Aorta (tissue), 5 donors: Measurements from ENCODE around the gene PNPO. TPM values are rescaled to one million over a fixed set of nuclear protein-coding genes. Genes with fewer than 3 reads are reported as not detected.
"Not testable (repeated sequence)": the region's sequence is repeated elsewhere in the genome, so short reads cannot be mapped to it uniquely, and the experiment has no call there.

Experiments
- ATAC-seq: fragments of 200-7000 bp; cut with Tn5 transposase; one replicate; pipeline ENCODE4 v1.9.1; 2022; ENCODE audit warnings: moderate library complexity; ENCODE audit not compliant: low FRiP score
- DNase-seq, 2 donors: peaks; one replicate each; pipeline ENCODE4 v3.0.0-alpha.2; 2020
- H3K27ac ChIP-seq, 2 donors: one replicate each; pipeline ENCODE4 v1.5.1; 2013; ENCODE audit warnings: low read length in 2 of 2, mild to moderate bottlenecking in 2 of 2, moderate library complexity in 2 of 2, control low read depth in 1 of 2, inconsistent platforms in 1 of 2, low read depth in 1 of 2
- H3K27me3 ChIP-seq, 2 donors: one replicate each; pipeline ENCODE4 v1.6.1; 2013; ENCODE audit warnings: control low read depth in 1 of 2, low read length in 1 of 2, mild to moderate bottlenecking in 1 of 2, moderate library complexity in 1 of 2; ENCODE audit not compliant: insufficient read depth in 2 of 2, control insufficient read depth in 1 of 2
- H3K36me3 ChIP-seq, 2 donors: one replicate each; pipeline ENCODE4 v1.6.1; 2013; ENCODE audit warnings: control low read depth in 1 of 2, low read length in 1 of 2, mild to moderate bottlenecking in 1 of 2; ENCODE audit not compliant: insufficient read depth in 2 of 2, control insufficient read depth in 1 of 2
- H3K4me1 ChIP-seq, 2 donors: one replicate each; pipeline ENCODE4 v1.6.1; 2013; ENCODE audit warnings: low read length in 2 of 2, control low read depth in 1 of 2, mild to moderate bottlenecking in 1 of 2, moderate library complexity in 1 of 2; ENCODE audit not compliant: insufficient read depth in 2 of 2, control insufficient read depth in 1 of 2
- H3K4me3 ChIP-seq, 2 donors: one replicate each; pipeline ENCODE4 v1.5.1; 2013; ENCODE audit warnings: low read length in 2 of 2, control low read depth in 1 of 2, mild to moderate bottlenecking in 1 of 2
- H3K9me3 ChIP-seq: one replicate; pipeline ENCODE4 v1.6.1; 2013; ENCODE audit warnings: mild to moderate bottlenecking, low read length; ENCODE audit not compliant: control insufficient read depth
- WGBS, 2 donors: extraction: QIAGEN DNeasy Blood & Tissue Kit; methylation state at CpG; one replicate each; pipeline ENCODE4 v1.1.7; 2013; 5-methylcytosine and 5-hydroxymethylcytosine counted together
- intact Hi-C, 2 donors: fragments of 100-400 bp; cut with DNase I; formaldehyde crosslinking; loops; one replicate each; pipeline versions ENCODE4 v1.14.2 to v1.15.0; 2022
- polyA plus RNA-seq, 2 donors: library from polyadenylated mRNA; stranded (reverse); fragments of 200-250 nt; gene quantifications; one replicate each; pipeline ENCODE4 v1.2.3, GENCODE V29; 2013
- total RNA-seq, 2 donors: library from RNA; stranded (reverse); fragmentation: NEBNext Ultra II Directional; extraction: Animal tissue kit (Norgen Biotek cat#: 25700); gene quantifications; one replicate each; pipeline ENCODE4 v1.2.1, GENCODE V29; 2021
- donor health status: healthy with polysubstance abuse.
- donor health status: Bipolar disorder and iron deficiency.
- donor health status: DM: no; HTN: no; CAD: no.
- donor health status: DM: no; HTN: no; CAD: no.
- donor health status: DM: yes; HTN: yes; CAD: no.

PNPO gene
- total and polyA plus RNA-seq, 4 donors, result 4.9 to 19.5 (median 10.6) TPM

DNA sequence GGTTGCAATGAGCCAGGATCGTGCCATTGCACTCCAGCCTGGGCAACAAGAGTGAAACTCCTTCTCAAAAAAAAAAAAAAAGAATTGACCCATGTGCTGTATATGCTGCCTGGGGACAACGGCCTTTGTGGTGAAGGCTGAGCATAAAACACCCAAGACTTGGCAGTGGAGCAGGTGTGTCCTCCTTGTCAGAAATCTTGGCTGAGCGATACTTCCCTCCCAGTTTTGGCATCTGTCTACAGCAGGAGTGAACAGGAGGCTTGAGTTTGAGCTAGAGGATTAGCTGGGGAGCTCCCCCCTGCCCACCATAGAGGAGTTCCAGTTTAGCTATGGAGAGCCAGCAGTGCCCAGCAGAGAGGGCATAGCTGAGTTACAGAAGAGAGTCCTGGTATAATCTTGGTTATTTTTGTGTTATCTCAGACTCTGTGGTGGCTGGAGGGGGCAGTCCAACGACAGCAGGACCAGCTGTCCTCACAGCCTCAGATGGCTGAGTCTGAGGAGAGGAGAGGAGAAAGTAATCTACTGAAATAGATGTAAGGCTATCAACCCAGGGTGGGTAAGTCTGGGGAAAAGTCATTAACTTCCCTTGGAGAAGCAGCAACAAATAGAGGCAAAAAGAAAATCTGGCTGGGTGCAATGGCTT, 26.9 kb upstream of the PNPO start:
- ATAC-seq (no peak), DNase-seq (no peak)
- Histone ChIP-seq H3K4me3 (no peak overlapping the region), H3K9me3 (no peaks in the 10 kb centered on the region), H3K27ac (no peak overlapping the region), H3K4me1 (peaks cover 0 to 6% of the 10 kb centered on the region in 2 donors), H3K36me3 (no peaks in the 10 kb centered on the region), H3K27me3 (no peaks in the 10 kb centered on the region)
- WGBS, 2 donors, result 34 to 38% methylated on average over 4 of the region's 4 CpGs
- intact Hi-C loops, result no loop called here

- no peak for DNase-seq
- ATAC-seq, result peak; percentile 50
- Histone ChIP-seq H3K36me3 (no peaks in the 10 kb centered on the region), H3K4me3 (no peak overlapping the region), H3K27me3 (no peaks in the 10 kb centered on the region), H3K4me1 (peaks cover 0 to 3% of the 10 kb centered on the region in 2 donors), H3K9me3 (no peaks in the 10 kb centered on the region), H3K27ac (no peak overlapping the region)
- intact Hi-C loops, result no loop called here
- 50 to 57% methylated on average over 12 of the region's 12 CpGs for WGBS, 2 donors
These were observed 25.5 kb upstream of the PNPO start for GRCh38 chr17:47915776-47916398.

DNA sequence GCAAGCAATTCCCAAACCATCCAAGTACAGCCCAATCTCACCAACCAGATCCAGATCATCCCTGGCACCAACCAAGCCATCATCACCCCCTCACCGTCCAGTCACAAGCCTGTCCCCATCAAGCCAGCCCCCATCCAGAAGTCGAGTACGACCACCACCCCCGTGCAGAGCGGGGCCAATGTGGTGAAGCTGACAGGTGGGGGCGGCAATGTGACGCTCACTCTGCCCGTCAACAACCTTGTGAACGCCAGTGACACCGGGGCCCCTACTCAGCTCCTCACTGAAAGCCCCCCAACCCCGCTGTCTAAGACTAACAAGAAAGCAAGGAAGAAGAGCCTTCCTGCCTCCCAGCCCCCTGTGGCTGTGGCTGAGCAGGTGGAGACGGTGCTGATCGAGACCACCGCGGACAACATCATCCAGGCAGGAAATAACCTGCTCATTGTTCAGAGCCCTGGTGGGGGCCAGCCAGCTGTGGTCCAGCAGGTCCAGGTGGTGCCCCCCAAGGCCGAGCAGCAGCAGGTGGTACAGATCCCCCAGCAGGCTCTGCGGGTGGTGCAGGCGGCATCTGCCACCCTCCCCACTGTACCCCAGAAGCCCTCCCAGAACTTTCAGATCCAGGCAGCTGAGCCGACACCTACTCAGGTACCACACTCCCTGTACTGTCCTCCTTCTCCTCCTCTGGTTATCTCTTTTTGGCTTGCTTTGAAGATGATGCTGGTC, 24.7 kb upstream of the PNPO start:
- 93 to 94% methylated on average over 19 of the region's 19 CpGs for WGBS, 2 donors
- intact Hi-C loops, result no loop called here
- Histone ChIP-seq H3K4me3 (no peak overlapping the region), H3K9me3 (no peaks in the 10 kb centered on the region), H3K27me3 (no peaks in the 10 kb centered on the region), H3K36me3 (no peaks in the 10 kb centered on the region), H3K27ac (no peak overlapping the region), H3K4me1 (peaks cover 0 to 3% of the 10 kb centered on the region in 2 donors)
- DNase-seq (no peak), ATAC-seq (peak; percentile 40)

DNA sequence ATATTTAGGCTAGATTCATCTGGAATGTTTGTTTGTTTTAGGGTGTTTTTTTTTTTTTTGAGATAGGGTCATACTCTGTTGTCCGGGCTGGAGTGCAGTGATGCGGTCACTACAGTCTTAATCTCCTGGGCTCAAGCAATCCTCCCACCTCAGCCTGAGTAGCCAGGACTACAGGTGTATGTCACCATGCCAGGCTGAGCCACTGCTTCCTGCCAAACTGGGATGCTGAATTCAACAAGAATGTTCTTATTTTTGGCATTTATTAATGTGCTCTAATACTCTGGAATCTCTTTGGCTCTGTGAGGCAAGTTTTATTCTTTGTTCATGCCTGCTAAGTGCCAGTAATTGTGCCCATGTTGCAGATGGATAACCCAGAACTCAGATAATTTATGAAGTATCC, 23.8 kb upstream of the PNPO start:
- H3K36me3 ChIP-seq, result no peaks in the 10 kb centered on the region
- no peaks in the 10 kb centered on the region for H3K9me3 ChIP-seq
- DNase-seq (no peak), ATAC-seq (no peak)
- H3K4me3 ChIP-seq, result no peak overlapping the region
- H3K27me3 ChIP-seq, result no peaks in the 10 kb centered on the region
- no peak overlapping the region for H3K27ac ChIP-seq
- intact Hi-C loops, result no loop called here
- peaks cover 0 to 3% of the 10 kb centered on the region in 2 donors for H3K4me1 ChIP-seq
- 7 to 8% methylated on average over 2 of the region's 2 CpGs for WGBS, 2 donors

DNA sequence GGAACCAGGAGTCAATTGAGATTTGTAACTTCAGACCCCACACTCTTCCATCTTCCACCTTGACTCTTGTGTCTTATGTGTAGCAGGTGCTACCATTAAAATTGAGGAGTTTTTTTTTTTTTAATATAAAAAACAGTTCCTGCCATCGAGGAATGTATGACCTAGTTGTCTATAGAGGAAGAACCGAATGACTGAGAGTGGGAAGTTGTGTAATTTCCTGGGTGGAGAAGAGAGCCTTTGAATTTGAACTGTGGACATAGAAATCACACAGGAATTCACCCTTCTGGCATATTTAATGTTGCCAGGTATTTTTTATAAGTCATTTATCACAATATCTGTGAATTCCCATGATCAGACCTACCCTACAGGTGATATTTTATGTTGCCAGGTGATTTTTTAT, 23.4 kb upstream of the PNPO start:
- DNase-seq (no peak), ATAC-seq (no peak)
- no peaks in the 10 kb centered on the region for H3K27me3 ChIP-seq
- 8 to 14% methylated on average over 2 of the region's 2 CpGs for WGBS, 2 donors
- no peak overlapping the region for H3K27ac ChIP-seq
- H3K36me3 ChIP-seq, result no peaks in the 10 kb centered on the region
- intact Hi-C loops, result no loop called here
- H3K4me3 ChIP-seq, result no peak overlapping the region
- H3K4me1 ChIP-seq, result peaks cover 0 to 3% of the 10 kb centered on the region in 2 donors
- H3K9me3 ChIP-seq, result no peaks in the 10 kb centered on the region

DNA sequence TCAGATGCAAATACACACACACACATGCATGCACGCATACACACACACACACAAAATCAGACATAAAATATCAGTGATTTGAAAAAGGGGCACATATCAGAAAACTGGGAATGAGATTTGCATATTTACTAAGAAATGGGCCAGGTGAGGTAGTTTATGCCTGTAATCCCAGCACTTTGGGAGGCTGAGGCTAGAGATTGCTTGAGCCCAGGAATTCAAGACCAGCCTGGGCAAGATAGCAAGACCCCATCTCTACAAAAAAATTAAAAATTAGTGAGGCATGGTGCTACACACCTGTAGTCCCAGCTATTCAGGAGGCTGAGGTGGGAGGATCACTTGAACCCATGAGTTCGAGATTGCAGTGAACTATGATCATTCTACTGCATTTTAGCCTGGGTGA, 22.4 kb upstream of the PNPO start:
- WGBS, 2 donors, result 96 to 98% methylated on average over 2 of the region's 2 CpGs

DNA sequence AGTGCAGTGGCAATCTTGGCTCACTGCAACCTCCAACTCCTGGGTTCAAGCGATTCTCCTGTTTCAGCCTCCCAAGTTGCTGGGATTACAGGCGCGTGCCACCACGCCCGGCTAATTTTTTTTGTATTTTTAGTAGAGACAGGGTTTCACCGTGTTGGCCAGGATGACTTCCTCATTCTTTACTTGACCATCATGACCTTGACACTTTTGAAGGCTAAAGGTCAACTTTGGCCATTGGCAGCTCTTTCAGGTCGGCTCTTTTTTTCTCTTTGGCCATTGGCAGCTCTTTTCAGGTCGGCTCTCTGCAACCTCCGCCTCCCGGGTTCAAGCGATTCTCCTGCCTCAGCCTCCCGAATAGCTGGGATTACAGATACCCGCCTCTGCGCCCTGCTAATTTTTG, 21.5 kb upstream of the PNPO start:
- H3K27ac ChIP-seq, DNase-seq, H3K4me1 ChIP-seq, H3K4me3 ChIP-seq, ATAC-seq, intact Hi-C loops, H3K9me3 ChIP-seq, H3K36me3 ChIP-seq, H3K27me3 ChIP-seq: not testable (repeated sequence)
- 93 to 97% methylated on average over 14 of the region's 14 CpGs for WGBS, 2 donors

More for the DNA sequence above, 22.4 kb upstream of the PNPO start:
- no peak overlapping the region for H3K4me3 ChIP-seq
- H3K4me1 ChIP-seq, result peaks cover 0 to 3% of the 10 kb centered on the region in 2 donors
- intact Hi-C loops, result no loop called here
- no peak overlapping the region for H3K27ac ChIP-seq
- H3K27me3 ChIP-seq, result no peaks in the 10 kb centered on the region
- H3K36me3 ChIP-seq, result no peaks in the 10 kb centered on the region
- H3K9me3 ChIP-seq, result no peaks in the 10 kb centered on the region
- no peak for ATAC-seq
- no peak for DNase-seq

- Histone ChIP-seq H3K27me3 (no peaks in the 10 kb centered on the region), H3K27ac (no peak overlapping the region), H3K9me3 (no peaks in the 10 kb centered on the region), H3K36me3 (peaks cover 0 to 3% of the 10 kb centered on the region in 2 donors), H3K4me1 (no peaks in the 10 kb centered on the region), H3K4me3 (no peak overlapping the region)
- WGBS, 2 donors, result 83 to 85% methylated on average over 23 of the region's 23 CpGs
- DNase-seq, result no peak
- no peak for ATAC-seq
- intact Hi-C loops, result no loop called here
These were observed 16.3 kb upstream of the PNPO start for GRCh38 chr17:47924785-47925677.
